VCaP (cell line): ENCODE results near the gene RASL11B.
"Not testable (repeated sequence)": the region's sequence is repeated elsewhere in the genome, so short reads cannot be mapped to it uniquely, and the experiment has no call there.

Source experiments
- H3K27ac ChIP-seq: fragments of 450-650 bp; 2 replicates; pipeline ENCODE4 v1.5.1; 2017
- CTCF ChIP-seq: fragments of 450-650 bp; conservative IDR thresholded peaks from 2 replicates; pipeline ENCODE4 v1.5.1; 2017; ENCODE audit warnings: mild to moderate bottlenecking, moderate library complexity

RASL11B gene

GRCh38 chr4:52824603-52825459 lies 37.3 kb upstream of the RASL11B start:
- no peak overlapping the region for H3K27ac ChIP-seq
- TF ChIP-seq CTCF = no peak

- no peak overlapping the region for H3K27ac ChIP-seq
- no peak for TF ChIP-seq CTCF
Measured at GRCh38 chr4:52825460-52826090, 36.5 kb upstream of the RASL11B start.

- TF ChIP-seq CTCF = no peak
- no peak overlapping the region for H3K27ac ChIP-seq
Measured at GRCh38 chr4:52833941-52834525, 28.1 kb upstream of the RASL11B start.

GRCh38 chr4:52834641-52835456 lies 27.3 kb upstream of the RASL11B start:
- H3K27ac ChIP-seq = not testable (repeated sequence)

GRCh38 chr4:52836120-52836519 lies 26.0 kb upstream of the RASL11B start:
- no peak overlapping the region for H3K27ac ChIP-seq
- no peak for TF ChIP-seq CTCF

- H3K27ac ChIP-seq = no peak overlapping the region
- no peak for TF ChIP-seq CTCF
Measured at GRCh38 chr4:52836678-52837077, 25.4 kb upstream of the RASL11B start.

- no peak for TF ChIP-seq CTCF
- no peak overlapping the region for H3K27ac ChIP-seq
Measured at GRCh38 chr4:52837716-52838558, 24.2 kb upstream of the RASL11B start.
